ENCODE results near the gene FOXF1.

- TF ChIP-seq, protein P1, sequence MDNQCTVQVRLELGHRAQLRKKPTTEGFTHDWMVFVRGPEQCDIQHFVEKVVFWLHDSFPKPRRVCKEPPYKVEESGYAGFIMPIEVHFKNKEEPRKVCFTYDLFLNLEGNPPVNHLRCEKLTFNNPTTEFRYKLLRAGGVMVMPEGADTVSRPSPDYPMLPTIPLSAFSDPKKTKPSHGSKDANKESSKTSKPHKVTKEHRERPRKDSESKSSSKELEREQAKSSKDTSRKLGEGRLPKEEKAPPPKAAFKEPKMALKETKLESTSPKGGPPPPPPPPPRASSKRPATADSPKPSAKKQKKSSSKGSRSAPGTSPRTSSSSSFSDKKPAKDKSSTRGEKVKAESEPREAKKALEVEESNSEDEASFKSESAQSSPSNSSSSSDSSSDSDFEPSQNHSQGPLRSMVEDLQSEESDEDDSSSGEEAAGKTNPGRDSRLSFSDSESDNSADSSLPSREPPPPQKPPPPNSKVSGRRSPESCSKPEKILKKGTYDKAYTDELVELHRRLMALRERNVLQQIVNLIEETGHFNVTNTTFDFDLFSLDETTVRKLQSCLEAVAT (IDR thresholded peaks at IDR 0.05), result no peak
- TF ChIP-seq PATZ1 (CRISPR knock-in tag; IDR thresholded peaks at IDR 0.05; ENCODE audit: borderline replicate concordance) (no peak), ELF4 (CRISPR knock-in tag; IDR thresholded peaks at IDR 0.05) (no peak), ZNF384 (IDR thresholded peaks at IDR 0.05; ENCODE audit: low read depth, low read length) (no peak), MAX (CRISPR knock-in tag; IDR thresholded peaks at IDR 0.05) (no peak), POLR3A (IDR thresholded peaks at IDR 0.05; ENCODE audit: borderline replicate concordance, extremely low read depth, insufficient read depth, insufficient read length) (no peak), NR0B1 (IDR thresholded peaks at IDR 0.05; ENCODE audit: partially characterized antibody) (no peak)
Observed at GRCh38 chr16:86509759-86510464, 415 bp upstream of the FOXF1 start.

Data from K562 (cell line).